K562 (cell line): ENCODE measurements around the gene FANCC. TPM values are rescaled to one million over a fixed set of nuclear protein-coding genes. Genes with fewer than 3 reads are reported as not detected.

ENCODE experiments used
- ASH1L ChIP-seq: fragments of 450-650 bp; IDR thresholded peaks from 2 replicates; pipeline ENCODE4 v1.6.1; 2018; ENCODE audit warnings: borderline replicate concordance, mild to moderate bottlenecking, low read depth; ENCODE audit not compliant: partially characterized antibody
- CHCHD3 ChIP-seq: fragments of 250-450 bp; sonication (Bioruptor Pico); IDR thresholded peaks from 2 replicates; pipeline ENCODE4 v2.1.2; 2022; ENCODE audit warnings: mild to moderate bottlenecking
- COPS2 ChIP-seq: fragments of 450-650 bp; conservative IDR thresholded peaks from 2 replicates; pipeline ENCODE4 v1.6.1; 2016; ENCODE audit warnings: mild to moderate bottlenecking, moderate library complexity
- ETS2 ChIP-seq: IDR thresholded peaks from 2 replicates; pipeline ENCODE4 v1.6.1; 2016; ENCODE audit warnings: borderline replicate concordance, missing genetic modification characterization, mild to moderate bottlenecking, moderate library complexity, missing compliant biosample characterization; ENCODE audit not compliant: poor library complexity, severe bottlenecking
- GTF3C2 ChIP-seq: IDR thresholded peaks from 3 replicates; pipeline ENCODE4 v1.6.1; 2011; ENCODE audit warnings: borderline replicate concordance, mild to moderate bottlenecking, moderate library complexity; ENCODE audit not compliant: insufficient read length; ENCODE audit errors: extremely low read depth
- POLR2AphosphoS2 ChIP-seq: IDR thresholded peaks from 2 replicates; pipeline ENCODE4 v1.6.1; 2012; ENCODE audit warnings: low read length, improper control_type of control experiment
- SMAD3 ChIP-seq: fragments of 450-650 bp; formaldehyde crosslinking; conservative IDR thresholded peaks from 2 replicates; pipeline ENCODE4 v1.4.0; 2020; ENCODE audit warnings: mild to moderate bottlenecking
- STAT5B ChIP-seq: fragments of 250-450 bp; sonication (Bioruptor Pico); IDR thresholded peaks from 2 replicates; pipeline ENCODE4 v1.8.0; 2021; ENCODE audit warnings: mild to moderate bottlenecking, inconsistent platforms
- THAP12 ChIP-seq: fragments of 250-450 bp; sonication (Bioruptor Pico); IDR thresholded peaks from 2 replicates; pipeline ENCODE4 v1.9.0; 2021; ENCODE audit warnings: mild to moderate bottlenecking, inconsistent platforms
- TRIM25 ChIP-seq: fragments of 450-650 bp; IDR thresholded peaks from 2 replicates; pipeline ENCODE4 v1.7.0; 2016; ENCODE audit warnings: borderline replicate concordance
- U2AF1 ChIP-seq: fragments of 200-400 bp; formaldehyde crosslinking; optimal IDR thresholded peaks from 2 replicates; pipeline ENCODE3; 2017; ENCODE audit warnings: mild to moderate bottlenecking, low read depth, low read length, moderate library complexity
- XRCC3 ChIP-seq: fragments of 450-650 bp; IDR thresholded peaks from 2 replicates; pipeline ENCODE4 v1.6.1; 2017; ENCODE audit warnings: mild to moderate bottlenecking, moderate library complexity
- ZBTB1 ChIP-seq: sonication (generic); formaldehyde crosslinking; IDR thresholded peaks from 2 replicates; pipeline ENCODE4 v1.8.1; 2023; ENCODE audit warnings: missing genetic modification reagents, low read depth, mild to moderate bottlenecking, borderline replicate concordance
- ZNF282 ChIP-seq: sonication (generic); formaldehyde crosslinking; IDR thresholded peaks from 2 replicates; pipeline ENCODE4 v1.8.1; 2023; ENCODE audit warnings: missing genetic modification reagents
- ZNF436 ChIP-seq: fragments of 250-450, 450-650 bp; sonication (Bioruptor Pico); formaldehyde crosslinking; IDR thresholded peaks from 2 replicates; pipeline ENCODE4 v1.7.0; 2020; ENCODE audit warnings: mild to moderate bottlenecking
- ZNF766 ChIP-seq: fragments of 200-800 bp; sonication (Bioruptor generic); conservative IDR thresholded peaks from 2 replicates; pipeline ENCODE4 v1.6.1; 2016; ENCODE audit warnings: missing genetic modification characterization, missing compliant biosample characterization
- ZNF780A ChIP-seq: fragments of 250-450 bp; sonication (Bioruptor Pico); IDR thresholded peaks from 2 replicates; pipeline ENCODE4 v1.5.0; 2021; ENCODE audit warnings: mild to moderate bottlenecking
- polyA plus RNA-seq, 8 experiments: library from polyadenylated mRNA; depleted of rRNA in 4 of 8; stranded (reverse) in 5 of 8; unstranded in 3 of 8; fragments of >200 nt; fragmentation: Nextera tagmentation in 2 of 8; fragmentation: Illumina TruSeq in 1 of 8; extraction: Ambion mirVana in 2 of 8; extraction: Trizol in 1 of 8; gene quantifications; 2 replicates each; pipeline versions ENCODE4 v1.2.1 to v1.2.3, GENCODE V29; 2011 to 2014; ENCODE audit warnings: inconsistent platforms in 1 of 8, missing spikeins in 1 of 8
- total RNA-seq, 7 experiments: library from RNA; depleted of rRNA in 6 of 7; stranded (reverse); fragments of >200 nt in 6 of 7; fragmentation: Illumina TruSeq in 2 of 7; extraction: Trizol in 2 of 7; gene quantifications; 2 replicates each; pipeline versions ENCODE4 v1.2.1 to v1.2.3, GENCODE V29; 2011 to 2021; ENCODE audit warnings: low replicate concordance in 1 of 7

FANCC gene
- total and polyA plus RNA-seq, 9 of the 15 experiments (the other 6 are each of a cell fraction or from before 2014, with no cell fraction given) = 4.6 to 18.4 (median 14.2) TPM

- peak; percentile 13 for TF ChIP-seq ASH1L
- no peak for TF ChIP-seq ZNF436
- no peak for TF ChIP-seq STAT5B (CRISPR knock-in tag)
- no peak for TF ChIP-seq ETS2
- TF ChIP-seq ZNF282 (CRISPR knock-in tag) = no peak
- TF ChIP-seq TRIM25 = no peak
- TF ChIP-seq SMAD3 (CRISPR knock-in tag) = no peak
- no peak for TF ChIP-seq COPS2
- no peak for TF ChIP-seq XRCC3
- TF ChIP-seq U2AF1 = no peak
- TF ChIP-seq POLR2AphosphoS2 = no peak
- 0 out of 2 replicates have a peak, but pooled peaks have one; percentile 37 for TF ChIP-seq THAP12 (CRISPR knock-in tag)
- peak; percentile 87 for TF ChIP-seq ZNF766 (CRISPR knock-in tag)
- TF ChIP-seq ZNF780A (CRISPR knock-in tag) = no peak
- TF ChIP-seq CHCHD3 (CRISPR knock-in tag) = 0 out of 2 replicates have a peak, but pooled peaks have one; percentile 28
- TF ChIP-seq ZBTB1 = no peak; the same call in 1 of the 2 replicates
- TF ChIP-seq GTF3C2 = no peak
These were observed at the start of gene FANCC (continued) for GRCh38 chr9:95317119-95317892.
